SK-N-MC (cell line): Measurements from ENCODE around the gene MSANTD2.
A peak's percentile ranks its signal among the peaks of the same experiment; 100 is the strongest.

Experiments
- DNase-seq: peaks from one replicate; pipeline ENCODE4 v3.0.0-alpha.2; 2011; ENCODE audit warnings: low read depth, low spot score
- H3K27ac ChIP-seq: fragments of 200-600 bp; sonication (generic); 2 replicates; pipeline ENCODE4 v1.5.1; 2016; ENCODE audit warnings: mixed run types
- H3K36me3 ChIP-seq: fragments of 200-600 bp; sonication (generic); 2 replicates; pipeline ENCODE4 v1.6.1; 2017; ENCODE audit warnings: antibody characterized with exemption, low read length, mixed read lengths; ENCODE audit not compliant: insufficient read depth
- H3K4me3 ChIP-seq: fragments of 200-600 bp; sonication (generic); 2 replicates; pipeline ENCODE4 v1.5.1; 2016
- H3K9ac ChIP-seq: fragments of 200-600 bp; sonication (generic); 2 replicates; pipeline ENCODE4 v1.8.0; 2017; ENCODE audit warnings: mixed run types, mixed read lengths; ENCODE audit not compliant: insufficient read length
- H3K9me3 ChIP-seq: fragments of 200-600 bp; sonication (generic); 2 replicates; pipeline ENCODE4 v1.6.1; 2017; ENCODE audit warnings: low read depth, mild to moderate bottlenecking, antibody characterized with exemption, low read length, moderate library complexity, mixed read lengths
- EZH2 ChIP-seq: fragments of 200-600 bp; sonication (generic); IDR thresholded peaks from one replicate; pipeline ENCODE4 v1.6.1; 2017; ENCODE audit warnings: antibody characterized with exemption
- FOXP2 ChIP-seq: optimal IDR thresholded peaks from 2 replicates; pipeline ENCODE3; 2011; ENCODE audit warnings: mild to moderate bottlenecking, moderate library complexity; ENCODE audit not compliant: insufficient read depth; ENCODE audit errors: extremely low read length, control extremely low read depth
- POLR2AphosphoS5 ChIP-seq: IDR thresholded peaks from 2 replicates; pipeline ENCODE4 v1.6.1; 2012; ENCODE audit warnings: mild to moderate bottlenecking, low read depth, low read length, borderline replicate concordance

MSANTD2 gene

DNA sequence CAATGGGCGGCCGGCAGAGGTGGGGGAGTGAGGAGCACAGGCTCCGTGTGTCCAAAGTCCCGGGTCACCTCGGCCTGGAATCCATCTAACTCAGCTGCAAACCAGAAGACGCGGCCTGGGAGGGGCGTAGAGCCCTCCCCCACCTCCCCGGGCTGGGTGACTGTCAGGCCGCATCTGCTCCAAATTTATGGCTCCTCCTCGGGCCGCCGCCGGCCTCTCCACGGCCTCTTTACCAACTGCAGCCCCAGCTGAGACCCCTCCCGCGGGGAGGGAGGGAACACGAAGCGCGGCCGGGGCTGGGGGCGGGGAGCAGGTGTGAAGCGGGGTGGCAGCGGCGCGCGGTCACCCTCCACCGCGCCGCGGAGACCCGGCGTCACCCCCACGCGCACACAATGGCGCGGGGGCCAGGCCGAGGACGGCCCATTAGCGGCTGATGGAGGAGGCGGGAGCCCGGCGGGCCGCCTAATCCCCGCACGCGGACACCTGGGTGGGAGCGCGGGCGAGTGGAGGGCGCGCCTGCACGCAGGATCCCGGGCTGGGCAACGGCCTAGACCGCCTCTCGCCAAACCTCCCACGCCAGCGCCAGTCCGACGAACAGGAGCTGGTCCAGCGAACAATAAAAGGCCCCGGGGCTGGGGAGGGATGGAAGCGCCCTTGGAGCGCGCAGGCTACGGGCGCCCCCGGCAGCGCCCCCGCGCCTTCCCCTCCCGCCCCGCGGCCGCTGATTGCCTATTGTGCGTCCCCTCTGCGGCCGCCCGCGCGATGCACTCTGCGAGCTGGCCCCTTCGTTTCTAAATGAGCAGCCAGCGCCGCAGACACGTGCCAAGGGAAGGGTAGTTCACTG, 39.1 kb upstream of the MSANTD2 start:
- DNase-seq: no peak
- no peak overlapping the region for H3K27ac ChIP-seq
- TF ChIP-seq EZH2 (peak; percentile 40), POLR2AphosphoS5 (no peak)
- no peaks in the 10 kb centered on the region for H3K9me3 ChIP-seq
- peak overlapping the region; percentile 58 for H3K4me3 ChIP-seq
- H3K9ac ChIP-seq: no peak overlapping the region
- no peaks in the 10 kb centered on the region for H3K36me3 ChIP-seq

- Histone ChIP-seq H3K27ac (no peak overlapping the region), H3K4me3 (peak overlapping the region; percentile 58), H3K9ac (no peak overlapping the region), H3K36me3 (no peaks in the 10 kb centered on the region), H3K9me3 (no peaks in the 10 kb centered on the region)
- no peak for DNase-seq
- TF ChIP-seq FOXP2 (no peak), POLR2AphosphoS5 (no peak), EZH2 (no peak)
These were observed 38.6 kb upstream of the MSANTD2 start for GRCh38 chr11:124838805-124839127.

DNA sequence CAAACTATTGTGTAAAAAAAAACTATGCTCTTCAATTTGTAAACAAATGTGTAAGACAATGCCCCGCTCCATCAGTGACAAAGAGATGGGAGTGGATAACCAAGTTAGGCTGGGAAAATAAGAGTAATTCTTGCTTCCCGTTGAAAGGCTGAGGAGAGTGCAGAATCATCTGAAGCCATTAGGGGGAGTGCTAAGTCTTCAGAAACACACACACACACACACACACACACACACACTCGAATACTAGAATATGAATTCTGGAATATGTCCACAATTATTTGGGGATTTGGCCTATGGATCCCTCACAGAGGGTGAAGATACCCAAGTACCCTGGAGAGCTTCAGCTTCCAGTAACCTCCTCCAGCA, 37.3 kb upstream of the MSANTD2 start:
- Histone ChIP-seq H3K27ac (no peak overlapping the region), H3K36me3 (no peaks in the 10 kb centered on the region), H3K9ac (no peak overlapping the region), H3K4me3 (no peak overlapping the region), H3K9me3 (no peaks in the 10 kb centered on the region)
- TF ChIP-seq POLR2AphosphoS5 (no peak), FOXP2 (no peak), EZH2 (no peak)
- DNase-seq: peak; percentile 62

- Histone ChIP-seq H3K9me3 (no peaks in the 10 kb centered on the region), H3K27ac (no peak overlapping the region), H3K36me3 (no peaks in the 10 kb centered on the region), H3K9ac (no peak overlapping the region), H3K4me3 (no peak overlapping the region)
- no peak for DNase-seq
- TF ChIP-seq EZH2: no peak
These were observed 35.7 kb upstream of the MSANTD2 start for GRCh38 chr11:124835918-124836317.

- Histone ChIP-seq H3K9me3 (no peaks in the 10 kb centered on the region), H3K36me3 (no peaks in the 10 kb centered on the region), H3K4me3 (no peak overlapping the region), H3K9ac (no peak overlapping the region), H3K27ac (no peak overlapping the region)
- TF ChIP-seq EZH2: no peak
- TF ChIP-seq FOXP2: no peak
- no peak for TF ChIP-seq POLR2AphosphoS5
- no peak for DNase-seq
These were observed 34.4 kb upstream of the MSANTD2 start for GRCh38 chr11:124834526-124835180.

DNA sequence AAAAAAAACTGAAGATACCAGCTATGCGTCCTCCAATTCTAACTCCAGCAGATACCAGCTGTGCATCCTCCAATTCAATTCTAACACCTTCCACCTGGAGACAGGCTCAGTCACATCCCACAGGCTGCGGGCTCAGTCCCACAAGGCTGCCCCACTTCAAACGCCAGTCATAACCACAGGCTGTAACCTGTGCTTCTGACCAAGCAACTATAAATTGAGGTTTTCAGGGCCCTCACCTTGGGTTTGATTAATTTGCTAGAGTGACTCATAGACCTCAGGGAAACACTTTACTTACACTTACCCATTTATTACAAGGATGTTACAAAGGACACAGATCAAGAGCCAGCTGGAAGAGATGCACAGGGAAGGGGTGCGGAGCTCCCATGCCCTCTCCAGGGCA, 32.4 kb upstream of the MSANTD2 start:
- H3K27ac ChIP-seq: no peak overlapping the region
- no peak overlapping the region for H3K9ac ChIP-seq
- no peak overlapping the region for H3K4me3 ChIP-seq
- DNase-seq: no peak
- no peak for TF ChIP-seq EZH2
- no peak for TF ChIP-seq FOXP2
- TF ChIP-seq POLR2AphosphoS5: no peak
- no peaks in the 10 kb centered on the region for H3K36me3 ChIP-seq
- H3K9me3 ChIP-seq: no peaks in the 10 kb centered on the region

- Histone ChIP-seq H3K9me3 (no peaks in the 10 kb centered on the region), H3K36me3 (no peaks in the 10 kb centered on the region), H3K27ac (no peak overlapping the region), H3K4me3 (no peak overlapping the region), H3K9ac (no peak overlapping the region)
- TF ChIP-seq FOXP2 (no peak), POLR2AphosphoS5 (no peak), EZH2 (no peak)
- DNase-seq: no peak
These were observed 31.7 kb upstream of the MSANTD2 start for GRCh38 chr11:124831897-124832296.

GRCh38 chr11:124830749-124831148, 30.5 kb upstream of the MSANTD2 start:
- H3K9ac ChIP-seq: no peak overlapping the region
- DNase-seq: no peak
- H3K36me3 ChIP-seq: no peaks in the 10 kb centered on the region
- H3K27ac ChIP-seq: no peak overlapping the region
- H3K9me3 ChIP-seq: no peaks in the 10 kb centered on the region
- no peak overlapping the region for H3K4me3 ChIP-seq
- TF ChIP-seq POLR2AphosphoS5: no peak
- no peak for TF ChIP-seq FOXP2
- TF ChIP-seq EZH2: no peak

DNA sequence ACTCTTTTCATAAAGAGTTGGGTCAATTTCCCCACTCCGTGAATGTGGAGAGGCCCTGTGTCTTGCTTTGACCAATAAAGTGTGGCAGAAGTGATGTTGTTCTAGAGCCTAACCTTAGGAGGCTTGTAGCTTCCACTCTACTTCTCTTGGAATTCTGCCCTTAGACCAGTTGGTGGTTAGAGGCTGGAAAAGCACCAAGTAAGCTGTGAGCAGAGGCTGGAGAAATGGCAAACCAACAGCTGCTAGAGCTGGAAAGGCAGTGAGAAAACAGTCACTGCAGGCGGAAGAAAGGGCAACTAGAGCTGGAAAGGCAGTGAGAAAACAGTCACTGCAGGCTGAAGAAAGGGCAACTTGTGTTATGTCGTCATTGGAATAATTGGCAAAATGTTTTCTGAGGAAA, 29.8 kb upstream of the MSANTD2 start:
- H3K4me3 ChIP-seq: no peak overlapping the region
- no peaks in the 10 kb centered on the region for H3K9me3 ChIP-seq
- TF ChIP-seq EZH2 (no peak), FOXP2 (no peak), POLR2AphosphoS5 (no peak)
- H3K9ac ChIP-seq: no peak overlapping the region
- DNase-seq: no peak
- H3K36me3 ChIP-seq: no peaks in the 10 kb centered on the region
- H3K27ac ChIP-seq: no peak overlapping the region
